ENCODE data around the gene RNF11.

The RNF11 gene

DNA sequence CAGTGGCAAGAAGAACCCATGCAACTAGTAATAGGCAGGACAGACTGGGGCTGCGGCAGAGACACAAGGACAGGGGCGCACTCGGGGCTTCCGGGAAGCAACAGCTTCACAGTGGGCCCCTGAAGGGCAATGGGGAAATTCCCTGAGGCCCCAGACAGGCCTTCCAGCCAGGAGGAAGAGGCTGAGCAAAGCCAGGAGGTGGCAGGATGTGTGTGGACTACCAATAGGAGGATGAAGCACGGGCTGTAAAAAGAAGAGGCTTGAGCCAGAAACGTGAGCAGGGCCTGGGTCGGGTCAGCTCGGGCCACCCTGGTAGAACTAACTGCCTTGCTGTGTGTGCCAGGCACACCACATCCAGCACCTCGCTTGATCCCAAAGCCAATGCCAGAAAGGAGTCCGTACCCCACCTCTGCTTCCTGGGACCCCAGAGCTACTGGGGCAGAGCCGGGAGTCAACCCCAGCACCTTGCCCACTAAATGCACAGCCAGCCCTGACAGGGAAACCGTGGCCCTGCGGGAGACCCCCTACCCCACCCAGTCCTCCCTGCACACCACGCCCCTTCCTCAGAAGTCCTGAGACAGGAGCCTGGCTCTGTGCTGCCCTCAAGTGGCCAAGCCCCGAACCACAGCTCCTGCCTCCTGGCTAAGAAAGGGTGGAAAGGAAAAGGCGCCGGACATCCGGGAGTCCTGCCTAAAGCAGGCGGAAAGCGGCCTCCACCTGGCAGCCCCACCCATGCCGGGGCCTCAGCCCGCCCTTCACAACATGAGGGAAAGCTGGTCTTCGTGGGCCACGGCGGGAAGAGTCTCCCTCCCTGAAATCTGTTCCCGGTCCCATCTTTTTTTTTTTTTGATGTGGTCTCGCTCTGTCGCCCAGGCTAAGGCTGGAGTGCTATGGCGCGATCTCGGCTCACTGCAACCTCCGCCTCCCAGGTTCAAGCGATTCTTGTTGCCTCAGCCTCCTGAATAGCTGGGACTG, 60.6 kb downstream of the RNF11 start:
- peak; percentile 59 for DNase-seq (ENCODE audit: low read depth)

DNA sequence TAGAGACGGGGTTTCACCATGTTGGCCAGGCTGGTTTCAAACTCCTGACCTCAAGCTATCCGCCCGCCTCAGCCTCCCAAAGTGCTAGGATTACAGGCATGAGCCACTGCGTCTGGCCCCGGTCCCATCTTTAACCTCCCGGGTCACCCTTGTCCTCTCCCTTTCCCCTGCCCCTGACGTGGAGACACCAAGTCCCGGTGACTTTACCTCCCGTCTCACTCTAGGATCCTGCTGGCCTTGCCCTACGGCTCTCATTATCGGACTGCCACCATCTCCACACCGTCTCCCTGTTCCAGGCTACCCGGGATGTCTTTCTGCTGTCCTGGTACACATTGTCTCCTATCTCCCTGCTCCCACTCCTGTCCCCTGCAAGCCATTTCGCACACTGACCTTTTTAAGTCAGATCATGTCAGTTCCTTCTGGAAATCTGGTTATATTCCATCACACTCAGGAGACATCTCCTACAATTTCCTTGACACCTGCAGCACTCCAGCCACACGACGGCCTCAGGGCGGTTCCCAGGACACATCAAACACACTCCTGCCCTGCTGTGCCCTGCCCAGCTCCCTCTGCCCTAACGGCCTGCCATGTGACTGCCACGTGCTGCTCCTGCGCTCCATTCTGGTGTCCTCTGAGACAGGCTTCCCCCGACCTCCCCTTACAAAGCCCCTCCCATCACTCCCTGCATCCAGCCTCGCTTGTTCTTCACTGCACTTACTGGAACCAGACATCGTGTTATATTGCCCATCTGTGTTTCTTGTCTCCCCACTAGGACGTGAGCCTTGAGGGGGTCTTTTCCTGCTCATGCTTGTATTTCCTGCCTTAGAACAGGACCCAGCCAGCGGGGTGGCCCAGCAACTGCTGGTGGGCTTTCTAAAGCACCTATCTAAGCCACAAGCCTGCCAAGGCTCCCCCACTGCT, 61.6 kb downstream of the RNF11 start:
- DNase-seq (ENCODE audit: low read depth) = no peak

DNA sequence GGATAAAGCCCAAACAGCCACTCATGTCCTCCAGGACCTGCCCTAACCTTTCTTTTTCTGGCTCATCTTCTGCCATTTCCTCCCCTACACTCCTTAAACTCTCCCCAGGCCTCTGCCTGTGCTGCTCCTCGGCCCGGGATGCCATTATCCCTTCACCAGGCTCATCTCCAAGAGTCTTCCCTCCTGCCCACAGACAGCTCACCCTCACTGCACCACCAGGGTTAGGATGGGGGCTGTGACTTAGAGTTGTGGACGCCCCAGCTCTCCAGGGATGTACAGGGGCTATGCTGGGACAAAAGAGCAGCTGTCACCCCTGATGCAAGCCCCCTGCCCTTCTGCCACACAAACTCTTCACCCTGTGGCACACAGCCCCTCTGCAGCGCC, 62.2 kb downstream of the RNF11 start:
- DNase-seq (ENCODE audit: low read depth) = no peak

DNA sequence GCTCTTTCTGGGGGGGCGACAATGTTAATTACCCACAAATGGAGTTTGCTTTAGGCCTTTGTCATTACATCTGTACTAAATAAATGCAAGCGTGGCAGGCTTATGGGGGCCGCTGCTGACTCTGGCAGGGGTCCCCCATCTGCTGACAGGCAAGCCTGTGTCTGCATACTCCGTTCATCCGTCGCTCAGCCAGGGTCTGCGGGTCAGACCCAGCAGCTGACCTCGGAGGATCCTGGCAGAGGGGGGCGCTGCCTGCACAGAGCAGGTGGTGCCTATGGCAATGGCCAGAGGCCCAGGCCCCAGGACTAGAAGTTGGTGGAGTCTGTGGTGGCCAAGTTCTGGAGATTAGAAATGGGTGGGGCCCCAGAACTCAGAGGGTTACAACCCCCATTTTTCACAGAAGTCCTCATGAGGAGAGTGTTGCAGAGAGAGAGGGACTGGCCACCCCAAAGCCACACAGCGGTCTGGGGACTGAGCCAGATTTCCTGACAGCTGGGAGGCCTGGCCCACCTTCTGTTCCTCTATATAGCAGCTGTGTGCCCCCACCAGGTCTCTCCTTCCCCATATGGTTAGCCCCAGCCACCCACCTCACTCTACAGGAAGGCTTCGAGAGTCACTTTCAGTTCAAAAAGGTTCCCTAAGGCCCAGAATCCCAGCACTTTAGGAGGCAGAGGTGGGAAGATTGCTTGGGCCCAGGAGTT, 63.3 kb downstream of the RNF11 start:
- no peak for DNase-seq (ENCODE audit: low read depth)

DNA sequence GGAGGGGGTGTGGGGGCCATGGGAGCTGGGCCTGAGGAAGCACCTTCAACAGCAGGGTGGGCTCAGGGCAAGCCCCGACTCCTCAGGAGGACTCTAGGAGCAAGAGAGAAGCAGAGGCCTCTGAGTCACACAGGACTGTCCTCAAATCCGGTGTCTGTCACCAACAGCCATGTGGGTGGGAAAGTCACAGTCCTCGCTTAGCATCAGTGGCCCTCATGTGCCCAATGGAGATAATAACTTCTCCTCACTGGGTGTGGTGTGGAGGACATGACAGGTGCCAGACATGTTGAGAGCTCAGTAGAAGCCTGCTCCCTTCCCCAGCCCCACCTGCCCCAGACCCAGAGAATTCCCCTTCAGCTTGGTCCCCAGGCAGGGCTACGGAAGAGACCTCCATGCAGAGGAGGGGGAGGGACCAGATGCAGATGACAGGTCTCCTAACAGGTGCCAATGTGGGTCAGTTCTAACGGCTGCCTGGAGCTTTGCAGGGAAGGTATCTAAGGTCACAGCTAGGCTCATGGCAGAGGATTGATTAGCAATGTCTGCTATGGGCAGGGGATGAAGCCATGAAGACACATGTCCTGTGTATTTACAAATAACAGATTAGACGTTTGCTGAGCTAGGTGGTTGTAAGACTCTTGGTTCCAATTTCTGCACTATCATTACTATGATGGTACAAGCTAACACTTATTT, 64.1 kb downstream of the RNF11 start:
- DNase-seq (ENCODE audit: low read depth) = no peak

DNA sequence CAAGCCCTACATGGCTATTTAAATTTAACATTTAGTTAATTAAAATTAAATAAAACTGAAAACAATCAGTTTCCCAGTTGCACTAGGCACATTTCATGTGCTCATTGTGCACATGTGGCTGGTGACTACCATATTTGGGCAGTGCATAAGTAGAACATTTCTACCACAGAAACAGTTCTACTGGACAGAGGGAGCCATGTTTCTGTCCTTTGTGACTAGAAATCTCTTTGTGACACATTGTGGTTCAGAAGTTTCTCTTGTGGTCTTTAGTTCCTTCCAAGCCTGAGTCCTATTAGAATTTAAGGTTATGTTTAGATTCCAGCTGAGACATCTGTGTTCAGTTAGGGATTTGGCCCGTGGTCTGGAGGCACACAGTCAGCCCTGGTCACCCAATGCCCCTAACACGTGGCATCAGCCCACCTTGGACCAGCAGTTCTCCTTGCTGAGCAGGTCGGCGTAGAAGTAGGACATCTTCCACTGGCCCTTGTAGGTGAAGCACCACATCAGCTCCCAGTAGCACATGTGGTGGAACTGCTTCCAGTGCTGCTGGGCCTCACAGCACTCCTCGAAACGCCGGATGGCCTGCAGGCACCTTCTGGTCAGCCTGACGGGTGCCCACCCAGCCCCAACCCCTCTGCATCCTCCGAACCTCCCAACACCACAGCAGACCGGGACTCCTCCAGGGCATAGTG, 65.2 kb downstream of the RNF11 start:
- no peak for DNase-seq (ENCODE audit: low read depth)

DNA sequence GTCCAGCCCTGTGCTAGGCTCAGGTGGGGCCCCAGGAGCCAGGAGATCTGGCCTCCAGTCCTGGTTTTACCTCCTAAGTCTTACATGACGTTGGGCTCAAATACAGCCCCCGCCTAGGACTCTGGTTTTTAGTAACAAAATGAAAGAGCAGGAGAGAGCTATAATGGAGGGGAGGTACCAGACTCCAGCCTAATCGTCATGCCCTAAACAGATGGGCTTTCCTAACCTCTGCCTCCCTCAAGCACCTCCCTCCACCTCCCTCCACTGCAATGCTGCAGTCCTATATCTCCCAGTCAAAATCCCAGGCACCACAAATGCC, 65.7 kb downstream of the RNF11 start:
- no peak for DNase-seq (ENCODE audit: low read depth)

DNA sequence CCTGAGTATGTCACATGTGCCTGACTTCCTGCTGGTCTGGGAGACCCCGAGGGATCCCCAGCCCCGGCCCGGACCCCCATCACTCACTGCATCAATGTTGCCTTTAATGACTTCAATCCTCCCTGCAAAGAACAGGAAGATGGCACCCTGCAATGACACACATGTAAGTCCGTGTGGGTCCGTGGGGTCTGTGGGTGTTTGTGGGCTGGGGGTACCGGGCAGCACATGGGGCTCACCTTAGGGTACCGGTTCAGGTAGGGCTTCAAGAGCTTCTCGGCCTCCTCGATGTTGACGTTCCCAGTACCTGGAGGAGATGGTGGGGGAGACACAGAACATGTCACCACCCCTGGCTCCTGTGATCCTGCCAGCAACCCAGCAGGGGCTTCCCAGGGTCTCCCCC, 66.2 kb downstream of the RNF11 start:
- no peak for DNase-seq (ENCODE audit: low read depth)

DNA sequence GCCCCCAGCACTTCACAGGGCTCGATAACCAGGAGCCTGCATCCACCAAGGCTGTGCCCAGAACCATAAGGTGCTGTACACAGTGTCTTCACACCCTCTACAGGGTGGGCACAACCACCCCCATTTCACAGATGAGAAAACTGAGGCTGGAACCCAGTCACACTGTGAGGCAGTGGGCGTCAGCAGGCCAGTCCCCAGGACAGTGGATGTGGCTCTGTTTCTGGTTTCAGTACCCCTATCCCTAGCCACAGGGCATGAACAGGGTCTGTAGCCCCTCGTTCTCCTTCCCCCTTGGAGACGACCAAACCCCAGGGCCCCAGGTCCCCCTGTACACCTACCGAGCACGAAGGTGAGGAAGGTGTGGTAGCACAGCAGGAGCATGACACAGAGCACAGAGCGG, 66.7 kb downstream of the RNF11 start:
- no peak for DNase-seq (ENCODE audit: low read depth)

DNA sequence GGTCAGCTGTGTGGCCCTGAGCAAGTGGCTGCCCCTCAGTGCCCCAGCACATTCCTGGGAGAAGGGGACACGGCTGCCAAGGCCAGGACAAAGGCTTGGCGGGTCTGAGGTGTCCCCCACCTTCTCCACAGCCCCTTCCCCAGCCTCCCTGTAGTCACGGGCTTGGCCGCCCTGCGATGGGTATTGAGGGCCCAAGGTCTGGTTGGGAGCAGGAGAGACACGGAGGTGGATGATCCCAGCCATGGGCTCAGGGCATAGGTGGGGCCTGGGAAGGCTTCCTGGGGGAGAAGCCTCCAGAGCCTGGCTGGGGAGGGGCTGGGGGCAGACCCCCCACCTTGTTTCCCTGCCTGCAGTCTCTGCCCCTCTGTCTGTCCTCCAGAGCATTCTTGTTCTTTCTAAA, 67.2 kb downstream of the RNF11 start:
- no peak for DNase-seq (ENCODE audit: low read depth)

DNA sequence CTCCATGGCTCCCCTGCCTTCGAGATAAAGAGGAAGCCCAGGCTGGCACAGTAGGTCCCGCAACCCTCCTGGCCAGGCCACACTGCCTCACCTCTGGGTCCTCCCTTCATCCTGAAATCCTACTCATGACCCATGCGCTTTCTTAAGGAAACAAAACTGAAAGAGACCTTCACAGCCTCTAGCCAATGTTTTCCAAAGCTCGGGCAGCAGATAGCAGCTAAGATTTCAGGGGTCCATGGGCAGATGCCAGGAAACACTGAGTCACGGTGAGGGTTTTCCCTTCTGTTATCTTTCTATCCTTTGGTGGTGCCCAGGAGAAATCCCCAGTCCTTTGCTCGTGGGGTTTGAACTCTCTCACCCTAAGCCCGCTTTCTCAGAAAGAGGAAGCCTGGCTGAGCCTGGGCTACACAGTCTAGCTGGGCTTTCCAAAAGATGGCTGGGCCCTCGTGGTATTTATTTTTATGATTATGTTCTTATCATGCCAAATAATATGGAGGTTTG, 67.7 kb downstream of the RNF11 start:
- no peak for DNase-seq (ENCODE audit: low read depth)

DNA sequence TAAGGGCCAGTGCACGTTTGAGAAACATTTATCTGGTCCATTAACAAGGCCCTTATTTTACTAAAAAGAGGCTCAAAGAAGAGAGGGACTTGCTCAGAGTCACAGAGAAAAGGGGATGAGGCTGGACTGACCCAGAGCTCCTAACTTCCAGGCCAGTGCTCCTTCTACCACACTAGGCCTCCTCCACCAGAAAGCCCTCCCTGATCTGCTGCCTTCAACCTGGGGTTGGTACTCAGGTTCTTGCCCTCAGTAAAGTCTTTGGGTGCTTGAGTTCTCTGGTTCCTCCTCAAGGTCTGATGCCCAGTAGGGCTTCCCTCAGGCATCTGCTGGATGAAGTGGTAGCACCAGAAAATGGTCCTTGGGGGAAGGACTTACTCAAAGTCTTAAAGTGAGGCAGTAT, 68.3 kb downstream of the RNF11 start:
- no peak for DNase-seq (ENCODE audit: low read depth)

DNA sequence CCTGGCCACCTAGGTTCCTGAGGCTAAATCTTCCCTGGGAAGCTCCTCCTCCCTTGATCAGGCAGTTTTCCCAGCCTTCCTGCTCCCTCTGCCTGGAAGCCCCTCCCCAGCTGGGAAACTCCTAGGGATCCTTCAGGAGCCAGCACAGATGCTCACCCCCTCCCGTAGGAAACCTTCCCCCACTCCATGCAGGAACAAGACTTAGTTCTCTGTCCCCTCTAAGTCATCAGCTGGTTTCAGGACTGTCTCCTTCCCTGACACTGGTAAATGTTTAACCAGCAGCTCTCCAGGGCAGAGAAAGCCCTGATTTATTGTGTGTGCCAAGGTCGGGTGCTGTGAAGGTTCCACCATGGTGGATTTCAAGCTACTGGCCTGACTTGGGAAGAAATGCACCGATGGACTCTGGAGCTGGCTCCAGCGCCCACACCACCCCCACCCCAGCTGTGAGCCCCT, 69.3 kb downstream of the RNF11 start:
- no peak for DNase-seq (ENCODE audit: low read depth)

DNA sequence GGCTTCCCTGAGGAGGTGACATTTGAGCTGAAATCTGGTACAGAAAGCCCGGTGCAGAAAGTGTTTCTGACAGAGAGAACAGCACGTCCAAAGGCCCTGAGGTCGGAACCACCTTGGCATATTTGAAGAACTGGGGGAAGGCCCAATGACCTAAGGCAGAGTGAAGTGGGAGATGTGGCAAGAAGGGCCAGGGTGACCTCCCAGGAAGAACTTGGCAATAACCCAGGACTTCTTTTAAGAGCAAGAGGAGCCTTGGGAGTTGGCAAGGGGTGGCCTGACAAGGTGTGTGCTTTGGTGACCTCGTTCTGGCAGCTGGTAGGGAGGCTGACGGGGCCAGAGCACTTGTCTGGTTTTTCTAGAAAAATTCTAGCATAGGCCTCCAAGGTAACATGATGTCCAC, 70.9 kb downstream of the RNF11 start:
- DNase-seq (ENCODE audit: low read depth) = no peak

DNA sequence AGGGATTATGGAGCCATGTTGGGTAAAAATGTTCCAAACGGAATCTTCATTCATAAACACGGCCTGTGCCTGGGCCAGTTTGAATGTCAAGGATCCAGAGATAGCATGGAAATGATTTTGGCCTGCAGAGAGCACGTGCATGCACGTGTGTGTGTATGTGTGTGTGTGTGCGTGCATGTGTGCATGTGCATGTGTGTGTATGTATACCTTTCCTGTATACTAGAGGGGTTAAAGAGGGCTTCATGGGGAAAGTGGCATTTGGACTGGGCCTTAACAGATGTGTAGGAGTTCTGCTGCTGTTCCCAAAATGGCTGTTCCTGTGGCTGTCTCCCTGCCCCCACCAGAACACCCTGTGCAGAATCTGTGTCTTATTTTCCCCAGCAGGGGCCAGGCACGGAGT, 72.6 kb downstream of the RNF11 start:
- DNase-seq (ENCODE audit: low read depth) = no peak

DNA sequence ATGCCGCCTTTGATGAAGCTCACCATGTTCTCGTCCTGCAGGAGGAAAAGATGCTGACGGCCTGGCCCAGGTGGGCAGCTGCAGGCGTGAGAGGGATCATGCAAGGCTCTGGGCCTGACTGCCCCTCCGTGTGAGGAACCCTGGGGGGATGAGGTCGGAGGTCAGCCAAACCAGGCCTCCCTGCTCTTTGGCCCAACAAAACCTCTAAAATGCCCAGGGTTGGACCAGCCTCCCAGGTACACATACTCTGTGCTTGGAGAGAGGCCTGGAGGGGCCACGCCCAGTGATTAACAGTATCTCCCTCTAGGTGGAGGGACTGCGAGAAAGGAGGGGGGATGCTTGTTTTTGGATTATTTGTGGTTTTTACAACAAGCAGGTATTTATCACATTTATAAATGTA, 73.2 kb downstream of the RNF11 start:
- DNase-seq (ENCODE audit: low read depth) = no peak

DNA sequence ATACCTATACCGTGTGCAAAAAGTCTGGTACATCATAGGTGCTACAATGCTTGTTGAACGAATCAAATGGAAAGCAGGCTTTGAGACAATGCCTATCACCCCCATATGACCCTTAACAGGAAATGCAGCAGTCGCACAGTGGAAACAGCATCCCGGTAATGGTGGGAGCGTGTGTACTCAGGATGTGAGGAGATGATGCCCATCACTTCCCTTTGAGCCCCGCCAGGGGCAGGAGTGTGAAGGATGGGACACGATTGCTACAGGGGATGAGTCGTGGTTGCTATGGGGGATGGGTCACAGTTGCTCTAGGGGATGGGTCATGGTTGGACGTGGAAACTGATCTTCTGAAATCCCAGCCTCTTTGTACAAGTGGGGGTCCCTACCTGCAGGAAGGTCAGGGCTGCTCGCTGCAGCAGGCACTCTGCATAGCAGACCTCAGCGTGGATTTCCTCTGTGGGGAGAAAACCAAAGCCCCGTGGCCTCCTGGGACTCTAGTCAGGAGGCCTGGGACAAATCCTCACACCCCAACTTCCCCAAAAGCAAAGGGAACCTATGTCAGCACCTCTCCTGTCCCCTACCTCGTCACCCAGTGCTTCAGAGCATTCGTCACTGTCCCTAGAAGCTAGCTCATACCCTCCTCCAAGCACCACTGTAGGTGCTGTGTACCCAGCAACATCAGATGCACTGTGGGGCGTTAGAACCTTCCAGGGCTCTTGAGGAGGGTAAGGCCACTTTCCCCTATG, 75.0 kb downstream of the RNF11 start:
- DNase-seq (ENCODE audit: low read depth) = no peak

DNA sequence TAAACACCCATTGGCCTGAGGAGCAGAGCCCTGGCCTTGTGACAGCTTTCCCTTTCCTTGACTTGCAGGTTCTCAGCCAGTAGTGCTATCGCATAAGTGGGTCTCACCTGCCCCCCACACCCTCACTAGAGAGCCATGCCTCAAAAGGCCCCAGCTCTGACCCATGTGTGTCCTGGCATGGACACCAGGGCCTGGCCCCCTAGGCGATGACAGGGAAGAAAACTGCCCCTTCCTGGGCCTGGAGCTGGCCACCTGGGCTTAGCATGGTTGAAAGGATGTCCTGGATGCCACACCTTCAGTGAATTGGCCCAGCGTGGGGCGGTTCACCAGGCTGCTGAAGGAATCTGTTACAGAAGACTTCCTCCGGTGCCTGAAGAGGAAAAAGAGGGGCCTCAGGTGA, 75.8 kb downstream of the RNF11 start:
- DNase-seq (ENCODE audit: low read depth) = no peak

DNA sequence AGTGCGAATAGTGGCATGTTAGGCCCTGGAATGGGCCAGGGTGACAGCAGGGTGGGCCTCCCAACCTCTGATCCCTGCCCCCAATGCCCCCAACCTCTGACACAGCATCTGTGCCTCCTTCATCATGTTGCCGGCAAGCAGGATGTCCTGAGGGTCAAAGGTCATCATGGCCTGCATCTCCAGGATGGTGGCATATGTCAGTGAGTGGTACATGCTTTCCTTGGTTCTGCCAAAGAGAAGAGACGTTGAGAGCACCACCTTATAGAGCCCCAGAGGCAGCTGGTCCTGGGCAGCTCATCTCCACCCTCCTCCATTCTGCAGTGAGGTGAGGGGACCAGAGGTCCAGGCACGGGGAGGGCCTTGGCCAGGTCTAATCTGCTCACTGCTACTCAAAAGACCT, 76.6 kb downstream of the RNF11 start:
- DNase-seq (ENCODE audit: low read depth) = no peak

DNA sequence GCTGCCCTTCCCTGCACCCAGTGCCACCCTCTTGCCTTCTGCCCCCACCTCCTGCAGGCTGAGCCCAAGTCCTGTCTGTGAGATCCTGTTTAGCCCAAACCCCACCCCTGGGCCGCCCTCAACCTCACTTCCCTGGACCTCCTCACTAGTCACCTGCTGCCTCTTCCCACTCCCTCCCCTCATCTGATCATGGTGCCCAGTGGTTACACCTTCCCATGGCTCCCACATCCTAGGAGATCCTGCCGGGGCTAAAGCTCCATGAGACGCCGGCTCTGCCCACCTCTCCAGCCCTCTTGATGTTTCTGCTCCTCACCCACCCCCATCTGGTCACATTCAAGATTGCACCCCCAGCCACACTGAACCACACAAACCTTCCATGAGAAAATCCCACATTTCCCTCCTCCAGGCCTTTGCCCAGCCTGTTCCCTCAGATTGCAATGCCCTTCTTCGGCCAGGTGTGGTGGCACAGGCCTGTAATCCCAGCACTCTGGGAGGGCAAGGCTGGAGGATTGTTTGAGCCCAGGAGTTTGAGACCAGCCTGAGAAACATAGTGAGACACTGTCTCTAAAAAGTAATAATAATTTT, 77.3 kb downstream of the RNF11 start:
- DNase-seq (ENCODE audit: low read depth) = no peak
